SH-SY5Y (cell line): Measurements from ENCODE around the gene TTLL4.

Experiments
- GATA2 ChIP-seq: IDR thresholded peaks from 2 replicates; pipeline ENCODE4 v1.6.1; 2011; ENCODE audit warnings: mild to moderate bottlenecking, low read depth, low read length
- GATA3 ChIP-seq: IDR thresholded peaks from 2 replicates; pipeline ENCODE4 v1.6.1; 2011; ENCODE audit warnings: low read depth, mild to moderate bottlenecking, low read length, moderate library complexity

DNA sequence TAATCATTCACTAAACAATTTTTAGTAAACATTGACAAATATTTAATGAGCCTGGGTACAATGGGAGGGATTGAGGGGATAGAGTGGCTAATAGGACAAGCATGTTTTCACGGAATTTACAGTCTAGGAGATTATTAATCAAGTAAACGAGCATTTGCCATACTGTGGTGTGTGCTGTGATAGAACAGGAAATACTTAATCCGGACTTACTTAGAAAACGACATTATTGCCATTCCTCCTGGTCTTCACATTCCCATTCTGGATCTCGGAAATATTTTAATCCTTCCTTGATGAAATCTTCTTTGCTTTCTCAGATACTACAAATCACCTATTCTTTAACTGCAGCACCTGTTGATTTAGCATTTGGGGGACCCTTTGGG is 905 bp downstream of the TTLL4 start:
- no peak for TF ChIP-seq GATA3
- TF ChIP-seq GATA2: no peak
